Trophoblast cell (in vitro differentiated cells and primary cell): ENCODE measurements around the gene TRIM71.
A peak's percentile ranks its signal among the peaks of the same experiment; 100 is the strongest.

ENCODE experiments used
- DNase-seq, 2 donors: peaks; one replicate each; pipeline ENCODE4 v3.0.0-alpha.2; 2016
- H2AFZ ChIP-seq: 2 replicates; pipeline ENCODE4 v1.6.1; 2013; ENCODE audit warnings: low read length, moderate library complexity, mild to moderate bottlenecking; ENCODE audit not compliant: insufficient read depth, poor library complexity
- H2AK5ac ChIP-seq: 2 replicates; pipeline ENCODE4 v1.6.1; 2013; ENCODE audit warnings: mild to moderate bottlenecking, low read length
- H2BK120ac ChIP-seq: 2 replicates; pipeline ENCODE4 v1.6.1; 2013; ENCODE audit warnings: low read length, mild to moderate bottlenecking, moderate library complexity; ENCODE audit not compliant: insufficient read depth, poor library complexity
- H2BK12ac ChIP-seq: 2 replicates; pipeline ENCODE4 v1.6.1; 2013; ENCODE audit warnings: mild to moderate bottlenecking, low read length, moderate library complexity
- H2BK5ac ChIP-seq: 2 replicates; pipeline ENCODE4 v1.6.1; 2013; ENCODE audit warnings: low read length, low read depth, moderate library complexity, mild to moderate bottlenecking; ENCODE audit not compliant: poor library complexity
- H3K14ac ChIP-seq: 2 replicates; pipeline ENCODE4 v1.6.1; 2013; ENCODE audit warnings: mild to moderate bottlenecking, low read length
- H3K18ac ChIP-seq: 2 replicates; pipeline ENCODE4 v1.6.1; 2013; ENCODE audit warnings: mild to moderate bottlenecking, low read length
- H3K23ac ChIP-seq: 2 replicates; pipeline ENCODE4 v1.6.1; 2013; ENCODE audit warnings: low read length
- H3K27ac ChIP-seq: 2 replicates; pipeline ENCODE4 v1.5.1; 2013; ENCODE audit warnings: low read depth, mild to moderate bottlenecking, inconsistent platforms, low read length, moderate library complexity
- H3K27me3 ChIP-seq: 2 replicates; pipeline ENCODE4 v1.6.1; 2013; ENCODE audit warnings: inconsistent platforms, mild to moderate bottlenecking, low read length, moderate library complexity; ENCODE audit not compliant: insufficient read depth
- H3K36me3 ChIP-seq, 2 experiments: 1 replicate in 1 of 2; 2 replicates in 1 of 2; pipeline ENCODE4 v1.6.1; 2013; ENCODE audit warnings: low read length in 2 of 2, mild to moderate bottlenecking in 2 of 2, moderate library complexity in 1 of 2; ENCODE audit not compliant: insufficient read depth in 2 of 2, control insufficient read depth in 1 of 2
- H3K4ac ChIP-seq: 2 replicates; pipeline ENCODE4 v1.6.1; 2013; ENCODE audit warnings: low read depth, mild to moderate bottlenecking, low read length, moderate library complexity
- H3K4me1 ChIP-seq, 2 experiments: 1 replicate in 1 of 2; 2 replicates in 1 of 2; pipeline ENCODE4 v1.6.1; 2013; ENCODE audit warnings: low read length in 2 of 2, mild to moderate bottlenecking in 2 of 2, moderate library complexity in 1 of 2; ENCODE audit not compliant: insufficient read depth in 2 of 2, control insufficient read depth in 1 of 2
- H3K4me2 ChIP-seq: 2 replicates; pipeline ENCODE4 v1.6.1; 2013; ENCODE audit warnings: inconsistent platforms, mild to moderate bottlenecking, low read length, moderate library complexity
- H3K4me3 ChIP-seq: 2 replicates; pipeline ENCODE4 v1.5.1; 2013; ENCODE audit warnings: mild to moderate bottlenecking, low read depth, low read length, inconsistent platforms
- H3K79me1 ChIP-seq: one replicate; pipeline ENCODE4 v1.6.1; 2013; ENCODE audit warnings: low read length
- H3K79me2 ChIP-seq: 2 replicates; pipeline ENCODE4 v1.6.1; 2013; ENCODE audit warnings: low read length, mild to moderate bottlenecking; ENCODE audit not compliant: control insufficient read depth, insufficient read depth, poor library complexity
- H3K9ac ChIP-seq: 2 replicates; pipeline ENCODE4 v1.6.1; 2013; ENCODE audit warnings: mild to moderate bottlenecking, low read length
- H3K9me3 ChIP-seq: 2 replicates; pipeline ENCODE4 v1.6.1; 2013; ENCODE audit warnings: low read depth, mild to moderate bottlenecking, control low read depth, inconsistent platforms, low read length; ENCODE audit not compliant: insufficient read depth
- H4K12ac ChIP-seq: 2 replicates; pipeline ENCODE4 v1.6.1; 2013; ENCODE audit warnings: low read depth, mild to moderate bottlenecking, low read length, moderate library complexity
- H4K8ac ChIP-seq: 2 replicates; pipeline ENCODE4 v1.6.1; 2013; ENCODE audit warnings: low read depth, mild to moderate bottlenecking, low read length, moderate library complexity
- H4K91ac ChIP-seq: one replicate; pipeline ENCODE4 v1.6.1; 2013; ENCODE audit warnings: low read depth, mild to moderate bottlenecking, low read length, moderate library complexity
- WGBS: extraction: QIAGEN DNeasy Blood & Tissue Kit; methylation state at CpG from one replicate; pipeline ENCODE4 v1.1.7; 2013; ENCODE audit warnings: missing lambda C conversion rate; ENCODE audit not compliant: insufficient read length, insufficient coverage; ENCODE audit errors: extremely low coverage; 5-methylcytosine and 5-hydroxymethylcytosine counted together

Gene TRIM71

DNA sequence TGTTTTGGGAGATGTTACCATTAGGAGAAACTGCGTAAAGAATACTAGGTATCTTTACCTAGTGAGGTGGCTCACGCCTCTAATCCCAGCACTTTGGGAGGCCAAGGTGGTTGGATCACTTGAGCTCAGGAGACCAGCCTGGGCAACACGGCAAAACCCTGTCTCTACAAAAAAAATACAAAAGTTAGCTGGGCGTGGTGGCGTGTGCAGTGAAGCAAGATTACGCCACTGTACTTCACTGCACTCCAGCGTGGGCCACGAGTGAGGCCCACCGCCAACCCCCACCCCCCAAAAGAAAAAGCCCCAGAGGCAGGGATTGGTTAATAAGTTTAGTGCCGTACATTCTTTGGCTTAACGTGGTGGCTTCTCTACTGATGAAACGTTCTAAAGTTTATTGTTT, 23.5 kb downstream of the TRIM71 start:
- H3K4me2 ChIP-seq, result no peak overlapping the region
- H3K79me2 ChIP-seq, result peaks cover 32% of the 10 kb centered on the region
- peak overlapping the region; percentile 29 for H4K8ac ChIP-seq
- H3K79me1 ChIP-seq, result peaks cover 15% of the 10 kb centered on the region
- no peak overlapping the region for H3K14ac ChIP-seq
- peak overlapping the region; percentile 49 for H3K4ac ChIP-seq
- peak overlapping the region; percentile 51 for H4K91ac ChIP-seq
- H2BK120ac ChIP-seq, result no peak overlapping the region
- no peak for DNase-seq
- H3K9me3 ChIP-seq, result no peaks in the 10 kb centered on the region
- H2BK12ac ChIP-seq, result no peak overlapping the region
- H3K36me3 ChIP-seq, result no peaks in the 10 kb centered on the region
- H3K18ac ChIP-seq, result no peak overlapping the region
- H3K9ac ChIP-seq, result no peak overlapping the region
- H2BK5ac ChIP-seq, result no peak overlapping the region
- H3K27me3 ChIP-seq, result no peaks in the 10 kb centered on the region
- H4K12ac ChIP-seq, result no peak overlapping the region
- H2AFZ ChIP-seq, result no peak overlapping the region
- peak overlapping the region; percentile 48 for H3K27ac ChIP-seq
- WGBS, result no CpG with 5 or more reads among the region's 12 CpGs
- no peak overlapping the region for H3K23ac ChIP-seq
- no peak overlapping the region for H2AK5ac ChIP-seq
- H3K4me3 ChIP-seq, result no peak overlapping the region
- peaks cover 48 to 57% of the 10 kb centered on the region in 2 experiments for H3K4me1 ChIP-seq

DNA sequence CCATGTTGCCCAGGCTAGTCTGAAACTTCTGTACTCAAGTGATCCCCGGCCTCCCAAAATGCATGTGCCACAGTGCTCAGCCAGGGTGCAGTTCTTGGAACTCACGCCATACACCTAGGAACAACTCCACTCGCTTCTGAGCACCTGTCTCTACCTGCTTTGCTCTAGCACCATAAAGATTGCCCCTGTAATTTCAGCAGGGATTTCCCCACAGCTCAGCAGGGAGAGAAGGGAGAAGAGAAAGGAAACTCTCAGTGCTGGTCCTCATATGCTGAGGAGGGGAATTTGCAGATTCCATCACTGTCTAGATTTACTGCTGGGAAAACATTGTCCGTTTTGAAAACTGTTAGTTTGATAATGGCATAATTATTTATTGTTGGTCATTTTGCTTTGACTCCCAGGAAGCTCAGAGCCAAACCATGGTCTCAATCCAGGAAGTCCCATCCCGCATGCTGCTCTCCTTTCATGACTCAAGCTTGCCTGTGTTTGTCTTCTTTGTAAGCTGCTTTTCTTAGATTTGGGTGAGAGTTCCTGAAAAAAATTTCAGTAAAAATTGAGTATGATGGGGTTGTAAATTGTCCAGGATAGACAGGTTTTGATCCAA, 24.2 kb downstream of the TRIM71 start:
- H3K4me2 ChIP-seq, result no peak overlapping the region
- peak overlapping the region; percentile 94 for H3K4ac ChIP-seq
- H2BK5ac ChIP-seq, result peak overlapping the region; percentile 27
- no peak overlapping the region for H4K12ac ChIP-seq
- H3K9me3 ChIP-seq, result no peaks in the 10 kb centered on the region
- no CpG with 5 or more reads among the region's 5 CpGs for WGBS
- H3K27me3 ChIP-seq, result no peaks in the 10 kb centered on the region
- H4K8ac ChIP-seq, result peak overlapping the region; percentile 31
- H4K91ac ChIP-seq, result peak overlapping the region; percentile 32
- H3K36me3 ChIP-seq, result no peaks in the 10 kb centered on the region
- peak; percentile 60 to 63 for DNase-seq
- H3K4me3 ChIP-seq, result no peak overlapping the region
- H3K79me2 ChIP-seq, result peaks cover 32% of the 10 kb centered on the region
- H3K14ac ChIP-seq, result no peak overlapping the region
- peak overlapping the region; percentile 77 for H3K18ac ChIP-seq
- H3K4me1 ChIP-seq, result peaks cover 48 to 57% of the 10 kb centered on the region in 2 experiments
- H2BK12ac ChIP-seq, result peak overlapping the region; percentile 34
- H2AFZ ChIP-seq, result no peak overlapping the region
- no peak overlapping the region for H2AK5ac ChIP-seq
- H3K9ac ChIP-seq, result no peak overlapping the region
- peaks cover 15% of the 10 kb centered on the region for H3K79me1 ChIP-seq
- H2BK120ac ChIP-seq, result peak overlapping the region; percentile 70
- H3K23ac ChIP-seq, result no peak overlapping the region
- H3K27ac ChIP-seq, result peak overlapping the region; percentile 44

GRCh38 chr3:32842531-32842931, 24.7 kb downstream of the TRIM71 start:
- H3K79me1 ChIP-seq, result peaks cover 13% of the 10 kb centered on the region
- no peak overlapping the region for H4K12ac ChIP-seq
- no peak overlapping the region for H3K4me2 ChIP-seq
- peaks cover 32% of the 10 kb centered on the region for H3K79me2 ChIP-seq
- H3K27ac ChIP-seq, result peak overlapping the region; percentile 12
- H2AFZ ChIP-seq, result no peak overlapping the region
- H3K18ac ChIP-seq, result no peak overlapping the region
- no peak overlapping the region for H3K9ac ChIP-seq
- no peak overlapping the region for H3K14ac ChIP-seq
- H2AK5ac ChIP-seq, result no peak overlapping the region
- H3K27me3 ChIP-seq, result no peaks in the 10 kb centered on the region
- WGBS, result no CpG with 5 or more reads among the region's 3 CpGs
- peak overlapping the region; percentile 96 for H3K4ac ChIP-seq
- H3K23ac ChIP-seq, result no peak overlapping the region
- H3K4me1 ChIP-seq, result peaks cover 49 to 59% of the 10 kb centered on the region in 2 experiments
- DNase-seq, result no peak
- H2BK120ac ChIP-seq, result no peak overlapping the region
- H4K91ac ChIP-seq, result no peak overlapping the region
- H3K4me3 ChIP-seq, result no peak overlapping the region
- no peak overlapping the region for H4K8ac ChIP-seq
- no peaks in the 10 kb centered on the region for H3K9me3 ChIP-seq
- H3K36me3 ChIP-seq, result no peaks in the 10 kb centered on the region
- peak overlapping the region; percentile 66 for H2BK12ac ChIP-seq
- H2BK5ac ChIP-seq, result peak overlapping the region; percentile 33

DNA sequence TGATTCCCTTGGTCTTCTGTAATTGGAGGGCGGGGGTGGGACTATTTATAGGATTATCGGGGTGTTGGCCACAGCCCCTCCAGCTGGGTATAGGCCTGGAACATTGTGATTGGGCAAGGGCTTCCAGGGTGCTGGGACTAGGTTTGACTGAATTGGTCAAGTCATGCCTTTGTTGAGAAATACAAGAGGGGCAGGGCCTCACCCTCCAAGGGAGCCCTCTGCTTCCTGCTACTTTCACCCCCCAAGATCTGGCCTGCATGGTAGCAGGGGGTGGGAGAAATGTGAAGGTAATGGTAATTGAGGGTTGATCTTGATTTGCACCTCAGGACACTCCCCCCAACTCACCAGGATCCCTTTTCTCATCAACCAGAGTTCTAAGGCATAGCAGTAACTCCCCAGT, 25.2 kb downstream of the TRIM71 start:
- no CpG with 5 or more reads among the region's 2 CpGs for WGBS
- Histone ChIP-seq H3K4ac (peak overlapping the region; percentile 96), H2AFZ (no peak overlapping the region), H3K14ac (no peak overlapping the region), H2BK12ac (no peak overlapping the region), H3K27ac (peak overlapping the region; percentile 1), H3K27me3 (no peaks in the 10 kb centered on the region), H2BK120ac (peak overlapping the region; percentile 21), H3K23ac (no peak overlapping the region), H2AK5ac (no peak overlapping the region), H3K4me2 (no peak overlapping the region), H4K91ac (no peak overlapping the region), H3K9me3 (no peaks in the 10 kb centered on the region), H3K4me3 (no peak overlapping the region), H3K18ac (peak overlapping the region; percentile 13), H4K8ac (no peak overlapping the region), H3K79me2 (peaks cover 32% of the 10 kb centered on the region), H3K79me1 (peaks cover 13% of the 10 kb centered on the region), H3K36me3 (no peaks in the 10 kb centered on the region), H3K9ac (no peak overlapping the region), H4K12ac (no peak overlapping the region), H3K4me1 (peaks cover 46 to 61% of the 10 kb centered on the region in 2 experiments), H2BK5ac (no peak overlapping the region)
- DNase-seq, result no peak
